ENCODE results near the gene SSU72.
"Not testable (repeated sequence)": the region's sequence is repeated elsewhere in the genome, so short reads cannot be mapped to it uniquely, and the experiment has no call there.

Gene SSU72

GRCh38 chr1:1540090-1540817 lies 34.4 kb downstream of the SSU72 start, which contains the start of gene TMEM240:
TSS of gene TMEM240 (minus strand) at chr1:1540624. CDS start at chr1:1540346, 278 bp downstream.
- peak; percentile 27 for DNase-seq

GRCh38 chr1:1539310-1540089 lies 35.2 kb downstream of the SSU72 start:
- DNase-seq = no peak

GRCh38 chr1:1538989-1539309 lies 35.7 kb downstream of the SSU72 start:
- DNase-seq = no peak

DNA sequence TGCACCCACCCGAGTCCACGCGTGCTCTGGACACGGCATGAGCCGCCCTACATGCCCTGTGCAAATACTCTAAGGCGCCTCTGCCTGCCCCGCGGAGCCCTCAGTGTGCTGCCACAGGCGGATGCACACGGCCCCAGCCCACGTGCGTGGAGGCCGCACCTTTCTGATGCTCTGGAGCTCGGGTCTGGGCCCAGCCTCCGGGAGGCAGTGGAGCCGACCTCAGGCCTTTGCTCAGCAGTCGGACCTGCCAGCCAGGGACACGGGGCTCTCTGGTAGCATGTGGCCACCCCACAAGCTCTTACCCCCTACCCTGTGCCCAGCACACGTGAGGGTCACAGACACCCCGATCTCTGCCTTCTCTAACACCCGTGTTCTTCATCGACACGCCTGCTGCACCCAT lies 36.3 kb downstream of the SSU72 start:
- no peak for DNase-seq

DNA sequence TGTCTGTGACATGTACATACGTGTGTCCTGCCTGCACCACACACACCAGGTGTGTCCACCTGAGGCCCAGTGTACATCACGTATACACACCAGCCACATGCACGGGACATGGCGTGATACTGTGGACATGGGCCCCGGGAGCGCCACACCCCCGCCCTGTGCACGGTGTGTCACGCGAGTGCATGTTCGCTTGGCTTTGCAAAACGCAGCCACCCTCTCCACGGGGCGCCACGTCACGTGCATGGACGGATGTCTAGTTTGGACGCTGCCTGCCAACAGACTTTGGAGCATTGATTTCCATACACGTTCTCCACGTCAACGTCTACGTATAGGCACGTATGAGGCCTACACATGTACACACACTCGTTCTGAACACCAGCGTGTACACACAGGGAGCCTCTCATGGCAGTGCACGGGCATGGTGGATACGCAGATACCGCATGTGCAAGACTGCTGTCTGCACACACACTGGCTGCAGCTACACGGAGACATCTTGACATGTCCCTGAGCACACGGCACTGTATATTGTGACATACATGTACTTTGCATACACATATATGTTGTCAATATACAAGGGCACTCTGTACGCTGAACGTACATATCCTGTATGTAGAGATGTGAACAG lies 36.9 kb downstream of the SSU72 start:
- no peak for DNase-seq

GRCh38 chr1:1536938-1537546 lies 37.6 kb downstream of the SSU72 start:
- DNase-seq = no peak

DNA sequence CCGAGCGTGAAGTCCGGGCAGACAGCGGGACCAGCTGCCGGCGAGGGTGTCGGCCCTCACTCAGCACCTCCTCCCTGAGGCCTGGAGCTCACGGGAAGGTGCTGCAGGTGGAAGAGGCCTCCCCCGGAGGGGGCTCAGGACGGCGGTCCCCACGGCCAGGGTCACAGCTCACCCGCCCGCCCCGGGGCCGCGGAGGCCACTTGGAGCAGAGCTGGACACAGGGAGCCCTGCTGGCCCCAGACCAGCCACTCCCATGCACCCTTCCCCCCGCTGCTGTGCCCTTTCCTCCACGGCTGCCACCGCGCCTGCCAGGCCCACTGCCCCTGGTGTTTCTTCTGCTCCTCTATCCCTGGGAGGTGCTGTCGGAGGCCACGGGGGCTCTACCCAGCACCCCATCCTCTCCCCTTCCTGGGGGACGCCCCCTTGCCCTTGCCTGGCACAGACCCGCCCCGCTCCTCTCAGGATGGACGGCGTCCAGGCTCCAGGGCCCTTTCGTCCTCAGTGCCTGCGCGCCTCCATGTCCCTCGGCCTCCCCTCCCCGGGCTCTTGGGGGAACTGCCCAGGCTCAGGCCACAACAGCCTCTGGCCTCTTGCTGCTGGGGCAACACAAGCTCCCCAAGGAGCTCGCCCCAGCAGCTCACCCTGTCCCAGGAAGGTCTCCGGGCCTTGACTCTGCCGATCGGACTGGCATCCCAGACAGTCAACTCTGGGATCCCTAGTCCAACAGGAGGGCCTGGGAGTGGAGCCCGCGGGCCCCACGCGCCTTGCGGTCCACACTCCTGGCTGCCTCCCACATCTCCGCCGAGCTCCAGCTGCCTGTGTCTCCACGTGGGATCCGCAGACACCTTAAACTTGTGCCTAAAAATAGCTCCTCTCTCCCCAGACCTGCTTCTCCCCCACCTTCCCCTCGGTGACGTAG lies 38.4 kb downstream of the SSU72 start:
- no peak for DNase-seq

GRCh38 chr1:1535201-1536018 lies 39.3 kb downstream of the SSU72 start:
- DNase-seq = no peak

- no peak for DNase-seq
Measured at GRCh38 chr1:1534401-1535154, 40.1 kb downstream of the SSU72 start.

GRCh38 chr1:1533894-1534291 lies 40.8 kb downstream of the SSU72 start:
- not testable (repeated sequence) for DNase-seq

DNA sequence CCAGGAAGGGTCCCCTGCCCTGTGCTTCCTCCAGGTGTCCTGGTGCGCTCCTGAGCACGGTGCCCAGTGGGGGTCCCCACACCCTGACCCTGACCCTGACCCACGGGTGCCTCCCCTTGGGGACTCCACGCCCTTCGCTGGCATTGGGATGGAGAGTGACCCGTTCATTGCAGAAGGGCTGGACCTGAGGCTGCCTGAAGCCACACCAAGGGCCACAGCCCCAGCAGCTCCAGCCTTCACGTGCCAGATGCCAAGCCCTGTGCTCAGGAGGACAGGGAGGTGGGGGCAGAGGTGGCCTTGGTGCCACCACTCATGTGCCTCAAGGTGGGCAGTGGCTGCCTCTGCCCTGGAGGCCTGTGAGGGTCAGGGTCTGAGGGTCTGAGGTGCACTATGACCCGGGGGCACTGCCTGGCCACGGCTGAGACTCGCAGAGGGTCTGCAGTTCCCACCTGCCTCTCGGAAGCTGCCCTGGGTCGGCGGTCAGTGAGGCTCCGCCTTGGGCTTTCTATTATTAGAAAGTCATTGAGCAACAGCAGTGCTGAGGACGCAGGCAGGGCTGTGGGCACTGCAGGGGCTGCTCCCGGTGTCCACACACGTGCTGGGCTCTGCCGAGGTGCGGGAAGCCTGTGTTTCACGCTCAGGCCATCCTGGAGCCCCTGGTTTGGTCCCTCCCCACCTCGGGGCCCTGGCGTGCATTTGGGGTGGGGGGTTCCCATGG lies 41.3 kb downstream of the SSU72 start:
- DNase-seq = not testable (repeated sequence)

DNA sequence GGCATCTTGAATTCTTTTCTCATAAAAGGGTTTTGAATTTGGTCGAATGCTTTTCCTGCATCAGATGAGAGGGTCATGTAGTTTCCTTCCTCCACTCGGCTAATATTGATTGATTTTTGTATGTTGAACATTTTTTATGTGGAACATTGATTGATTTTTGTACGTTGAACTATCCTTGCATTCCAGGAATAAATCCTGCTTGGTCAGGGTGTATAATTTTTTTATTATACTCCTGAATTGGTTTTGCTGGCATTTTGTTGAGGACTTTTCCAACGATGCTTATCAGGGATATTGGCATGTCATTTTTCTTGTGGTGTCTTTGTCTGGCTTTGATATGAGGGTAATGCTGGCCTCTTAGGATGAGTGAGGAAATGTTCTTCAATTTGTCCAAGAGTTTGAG lies 42.7 kb downstream of the SSU72 start:
- no peak for DNase-seq

DNA sequence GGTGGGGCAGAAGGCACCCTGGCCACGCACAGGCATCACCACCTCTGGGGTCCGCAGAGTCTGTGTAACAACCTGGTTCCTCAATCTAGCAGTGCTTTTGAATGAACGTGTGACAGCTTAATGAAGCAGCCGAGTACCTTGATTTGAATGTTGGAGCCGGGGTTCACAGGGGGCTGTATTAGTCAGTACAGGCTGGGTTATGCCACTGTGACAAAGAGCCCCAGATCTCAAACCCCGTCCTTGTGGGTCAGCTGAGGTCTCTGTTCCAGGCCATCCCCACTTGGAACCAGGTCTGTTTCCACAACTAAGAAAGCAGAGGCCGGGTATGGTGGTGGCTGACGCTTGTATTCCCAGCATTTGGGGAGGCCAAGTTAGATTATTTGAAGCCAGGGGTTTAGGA lies 44.7 kb downstream of the SSU72 start:
- no peak for DNase-seq

DNA sequence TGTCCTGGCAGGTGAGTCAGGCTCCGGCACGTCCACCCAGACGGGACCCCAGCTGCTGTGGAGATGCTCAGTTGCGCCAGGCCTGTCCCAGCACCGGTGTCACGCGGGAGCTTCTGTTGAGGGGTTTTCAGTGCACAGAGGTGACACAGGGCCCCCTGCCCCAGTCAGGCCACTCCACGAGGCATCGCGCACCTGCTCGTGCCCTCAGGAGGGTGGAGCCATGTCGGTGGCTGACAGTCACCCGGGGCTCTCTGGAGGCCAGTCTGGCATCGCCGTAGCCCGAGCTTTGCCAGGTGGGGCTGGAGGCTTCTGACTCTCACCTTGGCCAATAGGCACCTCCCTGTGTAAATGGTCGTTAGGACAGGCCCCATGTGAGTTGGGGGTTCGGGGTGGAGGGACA lies 45.3 kb downstream of the SSU72 start:
- no peak for DNase-seq

DNA sequence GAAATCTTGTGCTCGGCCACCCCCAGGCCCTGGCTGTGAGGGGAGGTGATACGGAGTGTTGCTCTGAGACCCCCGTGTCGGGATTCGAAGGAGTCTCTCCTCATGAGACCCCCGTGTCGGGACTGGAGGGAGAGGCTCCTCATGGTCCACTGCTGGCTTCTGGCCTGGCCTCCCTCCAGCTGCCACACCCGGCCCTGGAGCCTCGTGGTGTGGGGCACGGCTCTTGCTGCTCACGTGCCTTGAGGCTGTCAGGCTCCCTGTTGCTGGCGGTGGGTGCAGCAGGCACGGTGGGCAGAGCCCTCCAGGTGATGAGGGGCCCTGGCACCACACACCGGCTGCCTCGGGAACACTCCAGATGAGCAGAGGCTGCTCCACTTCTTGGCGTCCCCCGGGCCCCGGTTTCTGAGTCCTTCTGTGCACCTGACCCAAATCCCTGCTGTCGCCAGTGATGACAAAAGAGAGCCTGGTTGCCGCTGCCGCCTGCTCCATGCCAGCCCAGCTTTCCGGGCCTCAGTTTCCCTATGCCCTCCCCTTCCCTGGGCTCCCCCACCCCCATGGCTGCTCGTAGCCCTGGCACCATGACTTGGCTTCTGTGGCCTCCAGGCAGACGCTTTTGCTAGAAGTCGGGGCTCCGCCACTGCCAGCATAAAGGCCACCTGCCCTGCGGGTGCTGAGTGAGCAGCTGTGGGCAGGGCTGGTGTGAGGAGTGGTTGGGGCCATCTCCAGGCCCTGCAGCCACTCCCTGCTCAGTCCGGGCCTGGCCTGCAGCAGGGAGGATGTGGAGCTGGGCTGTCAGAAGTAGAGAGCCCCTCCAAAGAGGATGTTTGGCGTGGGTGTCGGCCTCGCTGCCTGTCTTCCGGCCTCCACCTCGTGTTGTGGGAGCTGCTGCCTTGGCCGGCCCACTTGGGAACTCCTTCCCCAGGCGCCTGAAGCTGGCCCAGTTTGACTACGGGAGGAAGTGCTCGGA lies 46.1 kb downstream of the SSU72 start:
- no peak for DNase-seq

DNA sequence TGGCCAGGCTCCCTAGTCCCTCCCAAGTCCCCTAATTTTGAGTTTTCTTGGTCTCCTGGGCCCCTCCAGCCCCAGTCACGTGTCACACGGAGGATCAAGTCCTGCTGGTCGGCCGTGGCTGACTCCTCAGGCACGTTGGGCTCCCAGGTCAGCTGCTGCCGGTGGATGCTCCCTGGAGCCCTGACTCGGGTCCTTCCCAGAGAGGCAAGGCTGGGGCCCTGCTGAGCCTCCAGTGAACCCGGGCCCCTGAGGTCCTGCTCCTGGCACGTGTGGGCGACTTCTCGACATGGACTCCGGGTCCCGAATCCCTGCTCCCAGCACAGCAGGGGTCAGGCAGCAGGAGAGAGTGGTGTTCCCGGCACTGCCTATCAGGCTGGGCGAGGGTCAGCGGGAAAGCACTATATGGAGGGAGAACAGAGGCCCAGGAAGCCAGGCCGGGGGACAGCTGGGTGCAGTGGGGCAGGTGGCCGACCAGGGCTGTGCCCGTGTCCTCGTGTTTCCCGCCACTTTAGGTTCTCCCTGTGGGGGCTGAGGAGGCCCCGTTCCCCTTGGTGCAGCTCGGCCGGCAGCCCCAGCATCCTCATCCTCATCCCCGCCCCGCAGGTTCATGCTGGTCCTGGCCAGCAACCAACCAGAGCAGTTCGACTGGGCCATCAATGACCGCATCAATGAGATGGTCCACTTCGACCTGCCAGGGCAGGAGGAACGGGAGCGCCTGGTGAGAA lies 47.4 kb downstream of the SSU72 start:
- no peak for DNase-seq

DNA sequence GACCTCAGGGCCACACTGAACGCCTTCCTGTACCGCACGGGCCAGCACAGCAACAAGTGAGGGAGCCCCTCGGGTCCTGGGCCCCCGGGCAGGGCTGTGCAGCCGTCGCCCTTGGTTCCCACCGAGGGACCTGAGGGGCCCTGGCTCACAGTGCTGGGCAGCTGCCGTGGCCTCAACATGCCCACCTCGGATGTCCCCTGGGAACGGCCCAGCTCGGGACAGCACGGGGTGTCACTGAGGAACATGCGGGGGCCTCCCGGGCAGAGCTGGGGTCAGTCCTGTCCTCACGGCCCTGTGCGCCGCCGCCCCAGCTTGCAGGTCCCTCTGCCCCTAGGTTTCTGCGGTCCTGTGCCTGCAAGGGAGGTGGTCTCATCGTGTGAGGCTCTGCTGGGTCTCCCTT lies 48.2 kb downstream of the SSU72 start:
- not testable (repeated sequence) for DNase-seq
